Measurements from ENCODE around the gene ANAPC13.

ANAPC13 gene

DNA sequence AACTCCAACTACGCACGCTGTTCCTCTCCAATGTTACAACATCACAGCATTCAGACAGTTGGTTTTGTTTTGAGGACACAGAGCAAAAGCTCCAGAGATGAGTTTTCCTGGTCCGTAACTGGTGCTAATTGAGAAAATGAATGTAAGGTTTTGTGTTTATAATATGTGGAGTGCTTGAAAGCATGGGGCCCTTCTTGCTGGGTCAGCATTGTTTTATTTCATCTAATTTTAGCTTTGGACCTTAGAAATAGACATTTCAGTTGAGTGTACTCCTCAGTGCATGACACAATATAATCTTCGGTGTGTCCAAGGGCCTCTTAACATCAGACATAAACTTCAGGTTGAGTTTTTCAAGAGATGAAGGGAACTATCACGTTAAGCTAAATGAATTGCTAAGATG, 37.1 kb downstream of the ANAPC13 start:
- no peak for DNase-seq

DNA sequence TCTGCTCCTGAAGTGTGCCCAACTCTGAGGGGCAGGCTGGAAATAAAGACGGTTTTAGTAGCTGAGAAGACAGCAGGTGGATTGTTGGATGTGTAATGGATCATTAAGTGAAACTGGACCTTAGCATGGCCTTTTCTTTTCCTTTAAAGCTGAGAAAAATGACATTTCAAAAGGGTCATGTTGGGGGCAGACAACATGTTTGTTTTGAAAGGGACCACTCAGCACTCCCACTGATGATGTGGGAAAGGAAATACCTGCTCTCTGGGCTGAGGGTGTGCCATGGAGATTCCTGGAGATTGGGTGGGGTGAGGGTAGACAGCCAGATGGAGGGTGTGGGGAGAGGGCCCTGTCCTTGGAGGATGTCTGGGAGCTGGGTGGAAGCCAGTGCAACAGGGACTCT, 38.4 kb downstream of the ANAPC13 start:
- no peak for DNase-seq

DNA sequence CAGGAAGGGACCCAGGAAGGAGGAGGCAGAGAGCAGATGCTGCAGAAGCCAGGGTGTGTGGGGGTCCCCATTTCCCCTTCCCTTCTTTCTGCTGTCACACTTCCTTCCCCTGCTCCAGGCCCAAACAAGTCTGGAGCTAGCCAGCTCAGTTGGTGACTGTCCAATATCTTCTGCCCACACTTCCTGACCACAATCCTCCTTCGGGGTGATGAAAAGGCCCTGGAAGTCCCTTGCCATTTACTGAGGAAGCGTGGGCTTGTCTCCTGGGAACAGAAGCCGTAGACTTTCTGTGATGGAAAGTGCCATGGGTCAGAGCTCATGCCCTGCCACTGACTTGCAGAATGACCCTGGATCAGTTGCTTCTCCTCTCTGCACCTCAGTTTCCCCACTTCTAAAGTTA, 39.0 kb downstream of the ANAPC13 start:
- DNase-seq: no peak

DNA sequence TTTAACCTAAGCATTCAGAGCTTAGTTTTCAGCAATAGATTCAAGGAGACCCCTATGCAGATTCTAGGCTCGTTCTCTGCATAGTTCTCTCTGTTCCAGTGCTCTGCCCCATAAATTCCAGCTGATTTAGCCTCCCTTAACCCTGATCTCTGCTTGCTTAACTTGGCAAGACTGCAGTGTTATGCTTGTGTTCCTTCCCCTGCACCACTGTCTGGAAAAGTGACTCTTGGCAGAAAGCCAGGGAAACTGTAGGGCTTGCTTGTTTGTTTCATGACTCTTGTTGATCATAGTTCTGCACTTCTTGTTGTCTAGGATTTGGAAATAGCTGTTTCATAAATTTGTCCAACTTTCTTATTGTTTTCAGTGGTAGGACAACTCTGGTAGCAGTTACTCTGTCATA, 40.1 kb downstream of the ANAPC13 start:
- DNase-seq: no peak

DNA sequence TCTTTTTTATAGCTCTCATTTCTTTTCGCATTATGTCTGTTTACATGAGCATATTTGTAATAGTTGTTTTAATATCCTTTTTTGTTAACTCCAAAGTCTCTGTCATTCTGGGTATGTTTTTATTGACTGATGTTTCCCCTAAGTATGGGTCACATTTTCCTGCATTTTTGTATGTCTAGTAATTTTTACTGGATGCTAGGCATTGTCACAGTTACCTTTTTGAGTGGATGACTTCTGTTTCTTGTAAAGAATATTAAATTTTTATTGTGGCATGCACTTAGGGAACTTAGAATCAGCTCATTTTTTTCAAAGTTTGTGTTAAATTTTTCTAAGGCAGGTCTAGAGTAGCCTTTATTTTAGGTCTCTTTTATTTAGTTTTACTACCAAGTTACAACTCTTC, 40.7 kb downstream of the ANAPC13 start:
- no peak for DNase-seq

GRCh38 chr3:134441821-134442220, 44.0 kb downstream of the ANAPC13 start:
- DNase-seq: no peak

- DNase-seq: no peak
Measured at GRCh38 chr3:134441321-134441720, 44.5 kb downstream of the ANAPC13 start.

DNA sequence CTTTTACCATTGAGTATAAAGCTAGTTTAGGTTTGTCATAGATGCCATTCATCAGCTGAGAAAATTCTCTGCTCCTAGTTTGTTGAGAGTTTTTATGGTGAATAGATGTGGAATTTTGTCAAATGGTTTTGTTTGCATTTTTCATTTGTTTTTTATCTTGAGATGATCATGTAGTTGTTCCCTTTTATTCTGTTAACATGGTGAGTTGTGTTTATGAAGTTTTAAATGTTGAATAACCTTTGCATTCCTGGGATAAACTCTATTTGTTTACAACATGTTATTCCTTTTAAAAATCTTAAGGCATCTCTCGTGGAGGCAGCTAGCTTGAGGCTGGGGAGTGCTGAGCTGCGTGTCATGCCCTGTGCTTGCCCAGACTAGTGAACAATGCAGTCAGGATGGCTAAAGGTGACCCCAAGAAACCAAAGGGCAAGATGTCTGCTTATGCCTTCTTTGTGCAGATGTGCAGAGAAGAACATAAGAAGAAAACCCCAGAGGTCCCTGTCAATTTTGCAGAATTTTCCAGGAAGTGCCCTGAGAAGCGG, 48.5 kb downstream of the ANAPC13 start:
- DNase-seq: no peak

- no peak for DNase-seq
Measured at GRCh38 chr3:134432236-134432635, 53.5 kb downstream of the ANAPC13 start.

DNA sequence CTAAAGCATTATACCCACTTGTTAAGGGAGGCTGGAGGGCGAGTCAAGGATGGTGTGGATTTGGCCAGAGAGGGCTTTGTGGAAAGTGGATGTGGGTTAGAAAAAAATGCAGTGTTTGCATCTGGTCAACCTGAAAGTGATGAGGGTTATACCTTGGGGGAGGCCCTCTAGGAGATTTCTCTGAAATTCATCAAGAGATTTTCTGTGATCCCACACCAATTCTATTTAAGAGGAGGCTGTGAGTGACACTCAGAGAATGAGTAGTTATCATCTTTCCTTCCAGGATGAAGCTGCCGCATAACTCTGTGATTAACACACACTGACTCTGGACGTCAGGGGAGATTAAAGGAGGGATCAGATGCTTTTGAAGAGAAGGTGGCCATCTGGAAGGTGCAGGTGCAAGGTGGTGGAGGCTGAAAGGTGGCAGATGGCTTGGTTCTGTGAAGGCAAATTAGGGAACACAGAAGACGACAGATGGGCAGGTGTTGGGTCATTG, 54.8 kb downstream of the ANAPC13 start:
- no peak for DNase-seq

DNA sequence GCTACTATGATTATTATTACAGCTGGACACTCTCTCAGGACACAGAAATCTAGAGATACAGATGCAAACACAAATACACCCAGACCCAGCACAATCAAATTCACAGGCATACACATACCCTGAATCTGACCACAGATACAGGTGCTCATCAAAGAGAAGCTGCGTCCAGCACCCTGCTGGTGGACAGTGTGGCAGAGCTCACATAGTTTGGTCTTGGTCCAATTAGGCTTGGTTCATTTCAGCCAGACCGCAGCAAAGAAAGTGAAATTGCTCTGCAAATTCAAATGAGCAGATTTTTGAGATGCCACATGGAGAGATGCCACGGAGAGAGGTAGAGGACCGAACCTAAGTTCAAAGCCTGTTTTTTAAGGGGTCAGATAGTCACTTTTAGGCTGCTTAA, 55.6 kb downstream of the ANAPC13 start:
- no peak for DNase-seq

- no peak for DNase-seq
Measured at GRCh38 chr3:134428401-134428800, 57.4 kb downstream of the ANAPC13 start.
